Lower lobe of right lung (tissue), 2 donors: Measurements from ENCODE around the gene RGS21. TPM values are rescaled to one million over a fixed set of nuclear protein-coding genes. Genes with fewer than 3 reads are reported as not detected.
A peak's percentile ranks its signal among the peaks of the same experiment; 100 is the strongest.
"Not testable (repeated sequence)": the region's sequence is repeated elsewhere in the genome, so short reads cannot be mapped to it uniquely, and the experiment has no call there.

Experiments used
- ATAC-seq, 2 donors: fragments of 200-7000 bp; cut with Tn5 transposase; one replicate each; pipeline ENCODE4 v1.9.1; 2020 to 2022; ENCODE audit warnings: mild to moderate bottlenecking in 2 of 2, moderate library complexity in 2 of 2
- DNase-seq: peaks from one replicate; pipeline ENCODE4 v3.0.0-alpha.2; 2020
- H3K27ac ChIP-seq: fragments of 200-600 bp; one replicate; pipeline ENCODE4 v1.8.0; 2022
- H3K27me3 ChIP-seq: fragments of 200-600 bp; one replicate; pipeline ENCODE4 v1.8.0; 2022; ENCODE audit warnings: low read depth
- H3K36me3 ChIP-seq: fragments of 200-600 bp; one replicate; pipeline ENCODE4 v1.8.0; 2022; ENCODE audit warnings: mild to moderate bottlenecking
- H3K4me1 ChIP-seq: fragments of 200-600 bp; one replicate; pipeline ENCODE4 v1.8.0; 2022
- H3K4me3 ChIP-seq: fragments of 200-600 bp; one replicate; pipeline ENCODE4 v1.8.0; 2022; ENCODE audit warnings: mild to moderate bottlenecking
- H3K9me3 ChIP-seq: fragments of 200-600 bp; one replicate; pipeline ENCODE4 v1.8.0; 2022
- CTCF ChIP-seq: fragments of 200-600 bp; IDR thresholded peaks from one replicate; pipeline ENCODE4 v1.8.0; 2022; ENCODE audit warnings: antibody characterized with exemption, mild to moderate bottlenecking
- intact Hi-C: fragments of 100-400 bp; cut with DNase I; formaldehyde crosslinking; loops from one replicate; pipeline ENCODE4 v1.11.0; 2022
- total RNA-seq: library from RNA; stranded (reverse); fragmentation: NEBNext Ultra II Directional; extraction: Animal tissue kit (Norgen Biotek cat#: 25700); gene quantifications from one replicate; pipeline ENCODE4 v1.2.1, GENCODE V29; 2021
- donor health status: DM: no; HTN: yes; CAD: no; lungs with severe emphysema.

The RGS21 gene
- total RNA-seq, 1 donor from 2014 or later: not detected

- ATAC-seq: no peak
- no peak overlapping the region for H3K27ac ChIP-seq
- no peaks in the 10 kb centered on the region for H3K36me3 ChIP-seq
Measured at GRCh38 chr1:192277635-192278034, 39.2 kb upstream of the RGS21 start.

GRCh38 chr1:192284927-192285326 is 31.9 kb upstream of the RGS21 start:
- Histone ChIP-seq H3K9me3 (peaks cover 14% of the 10 kb centered on the region), H3K4me3 (no peak overlapping the region), H3K27me3 (no peaks in the 10 kb centered on the region), H3K36me3 (no peaks in the 10 kb centered on the region), H3K27ac (no peak overlapping the region), H3K4me1 (no peaks in the 10 kb centered on the region)
- no peak for ATAC-seq
- no peak for DNase-seq
- TF ChIP-seq CTCF: no peak
- intact Hi-C loops: no loop called here

More at GRCh38 chr1:192277635-192278034, 39.2 kb upstream of the RGS21 start:
- H3K27me3 ChIP-seq: no peaks in the 10 kb centered on the region
- H3K4me3 ChIP-seq: no peak overlapping the region
- TF ChIP-seq CTCF: no peak
- peaks cover 7% of the 10 kb centered on the region for H3K9me3 ChIP-seq
- H3K4me1 ChIP-seq: no peaks in the 10 kb centered on the region
- no peak for DNase-seq
- intact Hi-C loops: no loop called here

GRCh38 chr1:192303029-192303428 is 13.8 kb upstream of the RGS21 start:
- intact Hi-C loops: no loop called here
- no peaks in the 10 kb centered on the region for H3K36me3 ChIP-seq
- no peak for DNase-seq
- H3K27me3 ChIP-seq: no peaks in the 10 kb centered on the region
- ATAC-seq: no peak
- peaks cover 5% of the 10 kb centered on the region for H3K9me3 ChIP-seq
- TF ChIP-seq CTCF: no peak
- H3K4me3 ChIP-seq: no peak overlapping the region
- H3K27ac ChIP-seq: no peak overlapping the region
- no peaks in the 10 kb centered on the region for H3K4me1 ChIP-seq

DNA sequence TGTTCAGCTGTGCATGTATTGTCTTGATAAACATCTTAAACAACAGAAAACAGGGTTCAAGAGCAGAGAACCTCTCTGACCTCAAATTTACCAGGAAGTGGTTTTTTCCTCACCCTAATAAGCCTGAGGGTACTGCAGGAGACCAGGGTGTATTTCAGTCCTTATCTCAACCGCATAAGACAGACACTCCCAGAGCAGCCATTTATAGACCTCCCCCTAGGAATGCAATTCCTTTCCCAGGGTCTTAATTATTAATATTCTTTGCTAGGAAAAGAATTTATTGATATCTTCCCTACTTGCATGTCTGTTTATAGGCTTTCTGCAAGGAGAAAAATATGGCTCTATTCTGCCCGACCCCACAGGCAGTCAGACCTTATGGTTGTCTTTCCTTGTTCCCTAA is 8.5 kb upstream of the RGS21 start:
- H3K36me3 ChIP-seq, H3K4me1 ChIP-seq, H3K4me3 ChIP-seq, H3K9me3 ChIP-seq, H3K27ac ChIP-seq, ATAC-seq, DNase-seq, H3K27me3 ChIP-seq, intact Hi-C loops: not testable (repeated sequence)

- DNase-seq (no peak), ATAC-seq (no peak)
- Histone ChIP-seq H3K9me3 (peaks cover 7% of the 10 kb centered on the region), H3K4me1 (no peaks in the 10 kb centered on the region), H3K36me3 (no peaks in the 10 kb centered on the region), H3K27ac (no peak overlapping the region), H3K27me3 (no peaks in the 10 kb centered on the region), H3K4me3 (no peak overlapping the region)
- intact Hi-C loops: no loop called here
- peak; percentile 23 for TF ChIP-seq CTCF
Measured at GRCh38 chr1:192311281-192311680, 5.5 kb upstream of the RGS21 start.

DNA sequence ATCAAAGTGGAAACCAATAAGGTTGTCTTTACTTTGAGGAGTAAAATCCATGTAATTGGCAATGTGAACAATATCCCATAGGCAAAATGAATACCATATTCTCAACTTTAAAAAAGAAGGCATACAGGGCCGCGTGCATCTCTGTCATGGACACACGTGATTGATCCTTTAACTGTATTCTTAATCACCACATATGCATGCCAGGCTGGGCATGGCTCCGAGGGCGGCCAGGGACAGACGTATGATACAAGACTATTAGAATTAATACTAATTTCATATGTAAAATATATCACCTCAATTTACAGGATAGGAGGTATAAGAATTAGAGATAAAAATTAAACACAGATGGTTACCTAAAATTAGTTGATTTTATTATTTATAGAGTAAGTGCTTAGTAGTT is 11.2 kb downstream of the RGS21 start:
- H3K36me3 ChIP-seq: no peaks in the 10 kb centered on the region
- ATAC-seq (no peak), DNase-seq (peak; percentile 32)
- H3K4me1 ChIP-seq: no peaks in the 10 kb centered on the region
- intact Hi-C loops: no loop called here
- H3K9me3 ChIP-seq: no peaks in the 10 kb centered on the region
- no peak for TF ChIP-seq CTCF
- no peak overlapping the region for H3K4me3 ChIP-seq
- H3K27ac ChIP-seq: no peak overlapping the region
- H3K27me3 ChIP-seq: no peaks in the 10 kb centered on the region
